HepG2 (cell line): ENCODE data around the gene NDNF. TPM values are rescaled to one million over a fixed set of nuclear protein-coding genes. Genes with fewer than 3 reads are reported as not detected.

ENCODE experiments used
- ATAC-seq: fragments of 200-7000 bp; cut with Tn5 transposase; 3 replicates; pipeline ENCODE4 v1.9.1; 2020; ENCODE audit warnings: mild to moderate bottlenecking, moderate library complexity
- BruUV-seq: library from RNA; stranded (reverse); fragments of 400-500 nt; replicated peaks from 2 replicates; lab custom pipeline; 2021; lab: Mats Ljungman, UMichigan
- CTCF ChIA-PET: fragments of 300-600 bp; formaldehyde crosslinking; extraction: SDS; loops from one replicate; lab custom pipeline; 2021; ENCODE audit warnings: low total read pairs, inconsistent platforms, low intra/inter-chr PET ratio; lab: Yijun Ruan, JAX
- POLR2A ChIA-PET: fragments of 350-600 bp; sonication (Branson Sonifier 250); formaldehyde crosslinking; loops from one replicate; lab custom pipeline; 2020; ENCODE audit warnings: antibody characterized with exemption, inconsistent platforms; lab: Yijun Ruan, JAX
- DNase-seq: peaks from one replicate; pipeline ENCODE4 v3.0.0-alpha.2; 2015; ENCODE audit warnings: low spot score
- FAIRE-seq: peaks from 3 replicates; lab custom pipeline; 2011; peaks lifted over from hg19 to GRCh38; lab: Jason Lieb, UNC
- H2AFZ ChIP-seq: one replicate; pipeline ENCODE4 v1.6.1; 2011; ENCODE audit warnings: low read length, inconsistent platforms
- H3K27ac ChIP-seq: fragments of 300-600 bp; 3 replicates; pipeline ENCODE4 v1.8.0; 2011; ENCODE audit warnings: mixed run types, mild to moderate bottlenecking, mixed read lengths, low read length, inconsistent platforms; ENCODE audit not compliant: insufficient read depth; ENCODE audit errors: extremely low read length
- H3K27me3 ChIP-seq, 2 experiments: fragments of 200-600 bp in 1 of 2; 2 replicates in 1 of 2; 3 replicates in 1 of 2; pipeline versions ENCODE4 v1.6.0 to v1.8.0; 2011; ENCODE audit warnings: low read length in 2 of 2, mild to moderate bottlenecking in 2 of 2, moderate library complexity in 2 of 2, inconsistent platforms in 1 of 2; ENCODE audit not compliant: insufficient read depth in 2 of 2, control insufficient read depth in 1 of 2
- H3K36me3 ChIP-seq, 2 experiments: fragments of 200-600 bp in 1 of 2; replicated peaks in 1 of 2; 2 replicates in 1 of 2; 3 replicates in 1 of 2; pipeline versions ENCODE4 v1.5.1 to v1.8.0; 2011; ENCODE audit warnings: low read length in 2 of 2, inconsistent platforms in 1 of 2; ENCODE audit not compliant: insufficient read depth in 2 of 2, control insufficient read depth in 1 of 2
- H3K4me1 ChIP-seq: 2 replicates; pipeline ENCODE4 v1.5.1; 2012; ENCODE audit warnings: low read length, inconsistent platforms; ENCODE audit not compliant: insufficient read depth
- H3K4me2 ChIP-seq: 2 replicates; pipeline ENCODE4 v1.6.0; 2011; ENCODE audit warnings: low read depth, low read length, inconsistent platforms
- H3K4me3 ChIP-seq, 3 experiments: fragments of 200-600 bp in 1 of 3; sonication (generic), shearing (Covaris generic) in 1 of 3; replicated peaks in 1 of 3; 2 replicates each; pipeline ENCODE4 v1.5.1; 2011 to 2016; ENCODE audit warnings: low read length in 3 of 3, inconsistent platforms in 2 of 3, low read depth in 2 of 3, mild to moderate bottlenecking in 2 of 3, control low read depth in 1 of 3, mixed read lengths in 1 of 3; ENCODE audit not compliant: insufficient read depth in 1 of 3
- H3K79me2 ChIP-seq: one replicate; pipeline ENCODE4 v1.6.1; 2011; ENCODE audit warnings: low read length, inconsistent platforms; ENCODE audit not compliant: insufficient read depth
- H3K9ac ChIP-seq: 2 replicates; pipeline ENCODE4 v1.6.0; 2011; ENCODE audit warnings: mild to moderate bottlenecking, low read depth, low read length, inconsistent platforms; ENCODE audit not compliant: insufficient read depth
- H3K9me3 ChIP-seq: 2 replicates; pipeline ENCODE4 v1.5.1; 2012; ENCODE audit warnings: mild to moderate bottlenecking, low read length
- H4K20me1 ChIP-seq: 2 replicates; pipeline ENCODE4 v1.6.0; 2011; ENCODE audit warnings: inconsistent platforms, mild to moderate bottlenecking, low read length, moderate library complexity; ENCODE audit not compliant: insufficient read depth
- MLX ChIP-seq: IDR thresholded peaks from 2 replicates; pipeline ENCODE4 v1.6.1; 2016
- MXI1 ChIP-seq: IDR thresholded peaks from 3 replicates; pipeline ENCODE4 v1.6.1; 2012; ENCODE audit warnings: low read depth, low read length, inconsistent platforms, borderline replicate concordance
- PBX3 ChIP-seq: sonication (generic); formaldehyde crosslinking; IDR thresholded peaks from 2 replicates; pipeline ENCODE4 v1.8.1; 2023; ENCODE audit warnings: missing genetic modification reagents, inconsistent platforms, borderline replicate concordance
- TCF7 ChIP-seq: sonication (generic); IDR thresholded peaks from 2 replicates; pipeline ENCODE4 v1.6.1; 2016; ENCODE audit warnings: antibody characterized with exemption, low read depth
- TFDP2 ChIP-seq: sonication (generic); formaldehyde crosslinking; IDR thresholded peaks from 2 replicates; pipeline ENCODE4 v1.4.0; 2020; ENCODE audit warnings: missing genetic modification reagents
- THYN1 ChIP-seq: sonication (generic); formaldehyde crosslinking; IDR thresholded peaks from 2 replicates; pipeline ENCODE4 v1.8.1; 2023; ENCODE audit warnings: low read depth, mild to moderate bottlenecking, moderate library complexity, missing genetic modification reagents, borderline replicate concordance
- ZFP62 ChIP-seq: sonication (generic); formaldehyde crosslinking; IDR thresholded peaks from 2 replicates; pipeline ENCODE4 v1.4.0; 2020; ENCODE audit warnings: missing genetic modification reagents
- ZKSCAN5 ChIP-seq: sonication (generic); formaldehyde crosslinking; IDR thresholded peaks from 2 replicates; pipeline ENCODE4 v1.5.1; 2020; ENCODE audit warnings: mild to moderate bottlenecking, missing genetic modification reagents
- ZNF784 ChIP-seq: sonication (generic); formaldehyde crosslinking; IDR thresholded peaks from 2 replicates; pipeline ENCODE4 v1.5.1; 2020; ENCODE audit warnings: missing genetic modification reagents, mild to moderate bottlenecking, borderline replicate concordance
- WGBS: methylation state at CpG from one replicate; pipeline ENCODE4 v1.1.6; 2017; ENCODE audit warnings: low lambda C conversion rate; 5-methylcytosine and 5-hydroxymethylcytosine counted together
- in situ Hi-C: cut with HindIII; loops from 2 replicates; pipeline ENCODE4 v1.10.0; 2017; ENCODE audit warnings: low pct_unique_long_range_greater_than_20kb; ENCODE audit not compliant: extremely low pct_ligation_motif_present
- intact Hi-C: fragments of 100-400 bp; cut with micrococcal nuclease; formaldehyde crosslinking; loops from one replicate; pipeline ENCODE4 v1.10.0; 2022; ENCODE audit not compliant: unreplicated experiment
- polyA plus RNA-seq, 8 experiments: library from polyadenylated mRNA; depleted of rRNA in 3 of 8; stranded (reverse) in 7 of 8; unstranded in 1 of 8; fragments of >200 nt; fragmentation: Illumina TruSeq in 4 of 8; extraction: Trizol in 4 of 8; gene quantifications; 2 replicates each; pipeline versions ENCODE4 v1.2.1 to v1.2.3, GENCODE V29; 2011 to 2016; ENCODE audit warnings: low read depth in 4 of 8, missing spikeins in 1 of 8, mixed read lengths in 1 of 8; ENCODE audit not compliant: insufficient read depth in 1 of 8
- total RNA-seq, 5 experiments: library from RNA; depleted of rRNA; stranded (reverse); fragments of >200 nt; fragmentation: Illumina TruSeq; extraction: Trizol; gene quantifications; 2 replicates each; pipeline ENCODE4 v1.2.3, GENCODE V29; 2016; ENCODE audit warnings: low read depth in 1 of 5
- TF ChIP-seq, protein P1 (sequence below): sonication (generic); formaldehyde crosslinking; IDR thresholded peaks from 2 replicates; pipeline ENCODE4 v1.8.0; 2022; ENCODE audit warnings: mild to moderate bottlenecking, missing genetic modification reagents

NDNF gene
- total and polyA plus RNA-seq, 2 of the 13 experiments (the other 11 are each of a cell fraction or from before 2014, with no cell fraction given): not detected

DNA sequence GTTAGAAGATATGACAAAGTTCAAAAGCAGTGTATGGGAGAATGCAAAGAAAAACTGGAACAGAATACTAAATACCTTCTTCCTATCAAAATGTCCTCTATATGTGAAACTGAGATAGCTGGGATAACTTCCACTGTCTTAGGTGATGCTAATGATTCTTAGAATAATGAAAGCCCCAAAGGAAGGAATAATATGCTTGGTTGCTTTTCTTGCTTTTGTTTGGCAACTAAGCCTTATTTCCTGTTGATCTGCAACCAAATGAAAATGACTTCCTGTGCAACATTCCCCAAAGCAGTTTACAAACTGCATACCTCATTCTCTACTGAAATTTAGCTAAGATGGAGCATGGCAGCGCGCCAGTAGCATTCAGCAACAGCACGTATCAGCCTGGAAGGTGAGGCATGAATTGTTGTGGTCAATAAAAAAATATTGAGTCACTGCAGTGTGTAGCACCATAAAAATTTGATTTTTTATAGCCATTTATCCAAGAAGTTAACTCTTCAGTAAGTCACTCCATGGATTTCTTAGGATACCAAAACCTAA lies 18.7 kb downstream of the NDNF start:
- FAIRE-seq (no peak), ATAC-seq (no peak), DNase-seq (no peak)
- H3K9me3 ChIP-seq: no peaks in the 10 kb centered on the region
- BruUV-seq: no TSS peak
- H3K27ac ChIP-seq: no peak overlapping the region
- ChIA-PET CTCF (no interaction called here), POLR2A (no interaction called here)
- H3K27me3 ChIP-seq: no peaks in the 10 kb centered on the region
- no peaks in the 10 kb centered on the region for H3K4me1 ChIP-seq
- in situ Hi-C loops: no loop called here
- no peak overlapping the region for H2AFZ ChIP-seq
- WGBS: 0% methylated on average over 3 of the region's 3 CpGs
- H3K4me3 ChIP-seq: no peak overlapping the region
- TF ChIP-seq ZKSCAN5 (no peak), THYN1 (CRISPR knock-in tag) (no peak)
- H3K9ac ChIP-seq: no peak overlapping the region
- H3K36me3 ChIP-seq: no peaks in the 10 kb centered on the region
- H4K20me1 ChIP-seq: no peaks in the 10 kb centered on the region
- H3K4me2 ChIP-seq: no peak overlapping the region
- intact Hi-C loops: no loop called here
- no peaks in the 10 kb centered on the region for H3K79me2 ChIP-seq

DNA sequence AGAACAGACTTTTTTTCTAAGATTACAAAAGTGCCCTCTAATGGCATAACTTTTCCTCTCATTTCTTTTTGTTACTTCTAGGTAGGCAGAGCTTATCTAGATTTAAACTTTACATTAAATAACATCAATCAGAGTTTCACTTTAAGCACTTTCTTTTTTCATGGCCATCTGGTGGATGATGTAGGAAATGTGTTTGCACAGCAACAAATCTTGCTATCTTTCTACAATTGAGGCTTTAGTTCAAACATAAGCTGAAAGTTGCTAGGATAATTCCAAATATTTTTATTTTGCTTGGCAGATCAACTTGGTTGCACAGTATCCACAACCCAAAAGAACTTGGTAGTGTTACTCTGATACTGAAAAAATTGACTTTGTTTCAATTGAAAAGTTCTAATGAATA lies 22.0 kb downstream of the NDNF start:
- ATAC-seq (no peak), FAIRE-seq (no peak), DNase-seq (no peak)
- H3K9ac ChIP-seq: no peak overlapping the region
- no peaks in the 10 kb centered on the region for H3K27me3 ChIP-seq
- in situ Hi-C loops: no loop called here
- no peak overlapping the region for H3K4me2 ChIP-seq
- H3K27ac ChIP-seq: no peak overlapping the region
- H3K4me1 ChIP-seq: no peaks in the 10 kb centered on the region
- no peak overlapping the region for H2AFZ ChIP-seq
- H3K4me3 ChIP-seq: no peak overlapping the region
- H4K20me1 ChIP-seq: no peaks in the 10 kb centered on the region
- H3K79me2 ChIP-seq: no peaks in the 10 kb centered on the region
- H3K36me3 ChIP-seq: no peaks in the 10 kb centered on the region
- intact Hi-C loops: no loop called here
- ChIA-PET POLR2A (no interaction called here), CTCF (no interaction called here)
- no TSS peak for BruUV-seq
- no peaks in the 10 kb centered on the region for H3K9me3 ChIP-seq
- TF ChIP-seq, protein P1, sequence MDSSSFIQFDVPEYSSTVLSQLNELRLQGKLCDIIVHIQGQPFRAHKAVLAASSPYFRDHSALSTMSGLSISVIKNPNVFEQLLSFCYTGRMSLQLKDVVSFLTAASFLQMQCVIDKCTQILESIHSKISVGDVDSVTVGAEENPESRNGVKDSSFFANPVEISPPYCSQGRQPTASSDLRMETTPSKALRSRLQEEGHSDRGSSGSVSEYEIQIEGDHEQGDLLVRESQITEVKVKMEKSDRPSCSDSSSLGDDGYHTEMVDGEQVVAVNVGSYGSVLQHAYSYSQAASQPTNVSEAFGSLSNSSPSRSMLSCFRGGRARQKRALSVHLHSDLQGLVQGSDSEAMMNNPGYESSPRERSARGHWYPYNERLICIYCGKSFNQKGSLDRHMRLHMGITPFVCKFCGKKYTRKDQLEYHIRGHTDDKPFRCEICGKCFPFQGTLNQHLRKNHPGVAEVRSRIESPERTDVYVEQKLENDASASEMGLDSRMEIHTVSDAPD (CRISPR knock-in tag): no peak
- TF ChIP-seq MXI1: no peak
- no peak for TF ChIP-seq MLX
- TF ChIP-seq ZFP62 (CRISPR knock-in tag): no peak
- no peak for TF ChIP-seq TFDP2 (CRISPR knock-in tag)
- no peak for TF ChIP-seq TCF7
- no peak for TF ChIP-seq PBX3 (CRISPR knock-in tag)
- TF ChIP-seq ZNF784 (CRISPR knock-in tag): no peak
